Hematopoietic multipotent progenitor cell treated with erythropoietin and hydrocortisone succinate and interleukin-3 and kit ligand, for 4 days (in vitro differentiated cells): Measurements from ENCODE around the gene DLEC1.
A peak's percentile ranks its signal among the peaks of the same experiment; 100 is the strongest.
"Not testable (repeated sequence)": the region's sequence is repeated elsewhere in the genome, so short reads cannot be mapped to it uniquely, and the experiment has no call there.

Experiments used
- DNase-seq: peaks from one replicate; pipeline ENCODE4 v3.0.0-alpha.2; 2015

The DLEC1 gene

DNA sequence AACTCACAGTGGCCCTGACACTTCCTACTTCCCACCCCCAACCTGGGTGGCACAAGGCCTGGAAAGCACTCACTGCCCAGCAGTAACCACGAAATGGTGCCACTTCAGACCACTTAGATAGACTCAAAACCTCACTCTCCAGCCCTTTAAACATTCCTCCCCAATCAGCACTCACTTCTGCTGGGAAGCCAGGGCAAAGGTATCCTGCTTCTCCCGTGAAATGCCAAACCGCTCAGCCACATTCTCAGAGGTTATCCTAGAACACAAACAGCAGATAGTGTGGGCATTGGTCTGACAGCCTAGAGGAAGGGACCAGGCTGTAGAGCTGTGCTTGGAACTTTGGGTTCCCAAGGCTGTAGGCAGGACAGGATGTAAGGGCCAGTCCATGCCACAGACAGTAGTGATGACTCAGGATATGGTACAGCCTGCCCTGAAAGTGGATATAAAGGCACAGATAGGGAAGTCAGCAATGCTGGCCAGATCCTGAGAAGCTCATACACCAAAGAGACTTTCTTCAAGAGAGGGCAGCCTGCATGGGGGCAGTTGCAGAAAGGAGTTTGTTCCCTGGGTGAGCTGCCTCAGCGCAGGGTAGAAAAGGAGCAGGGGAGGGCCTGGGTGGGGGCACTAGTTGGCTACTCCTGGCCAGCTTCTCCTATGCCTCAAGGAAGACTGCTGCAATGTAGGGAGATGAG is 88.7 kb downstream of the DLEC1 start:
- DNase-seq: no peak

DNA sequence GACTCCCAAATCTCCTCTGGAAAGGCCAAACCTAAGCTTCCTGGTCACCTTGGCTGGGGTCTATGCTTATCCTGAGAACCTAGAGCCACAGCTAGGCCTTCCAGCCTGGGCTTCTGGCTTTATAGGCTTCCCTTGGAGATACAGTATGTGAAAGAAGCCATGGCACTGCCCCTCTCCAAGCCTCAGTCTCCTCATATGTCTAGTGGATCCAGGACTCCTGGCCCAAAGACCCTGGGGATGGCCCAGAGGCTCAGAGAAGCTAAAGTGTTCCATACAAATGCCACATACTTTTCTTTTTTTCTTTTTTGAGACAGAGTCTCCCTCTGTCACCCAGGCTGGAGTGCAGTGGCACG is 89.3 kb downstream of the DLEC1 start:
- DNase-seq: no peak

DNA sequence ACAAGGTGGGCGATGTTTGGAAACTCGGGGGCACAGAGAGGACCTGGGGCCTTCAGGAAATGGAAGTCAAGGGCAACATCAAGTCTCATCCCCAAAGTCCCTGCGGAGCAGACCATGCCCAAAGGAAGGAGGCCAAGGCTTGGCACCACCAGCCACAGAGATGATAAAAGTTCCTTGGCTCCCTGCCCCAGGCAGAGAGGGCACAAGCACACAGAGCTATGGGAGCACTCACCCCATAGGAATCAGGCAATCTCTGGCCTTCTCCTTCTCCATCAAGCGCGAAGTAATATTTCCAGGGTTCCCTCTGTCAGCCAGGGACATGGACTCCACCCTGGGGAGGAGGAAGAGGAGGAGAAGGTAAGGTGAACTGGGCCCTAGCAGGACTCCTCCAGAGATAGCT is 90.0 kb downstream of the DLEC1 start:
- DNase-seq: no peak

DNA sequence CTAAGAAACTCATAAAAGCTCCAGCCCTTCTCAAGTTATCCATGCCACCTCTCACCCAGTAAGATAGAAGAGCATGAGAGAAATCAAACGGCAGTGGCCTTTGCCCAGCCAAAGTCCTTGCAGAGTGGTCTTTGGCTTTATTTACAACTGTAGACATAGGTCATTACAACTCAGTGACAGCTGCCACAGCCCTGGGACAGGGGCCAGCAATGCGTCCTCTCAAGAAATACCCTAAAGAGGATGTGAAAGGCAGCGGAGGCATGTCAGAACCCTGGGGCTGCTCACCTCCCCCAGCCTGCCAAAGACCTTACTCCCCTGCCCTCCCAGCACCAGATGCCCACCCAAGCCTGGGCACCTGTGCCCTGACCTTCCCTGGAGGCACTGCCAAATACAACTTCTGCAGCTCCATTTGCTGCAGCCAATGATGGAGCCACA is 91.6 kb downstream of the DLEC1 start:
- no peak for DNase-seq

DNA sequence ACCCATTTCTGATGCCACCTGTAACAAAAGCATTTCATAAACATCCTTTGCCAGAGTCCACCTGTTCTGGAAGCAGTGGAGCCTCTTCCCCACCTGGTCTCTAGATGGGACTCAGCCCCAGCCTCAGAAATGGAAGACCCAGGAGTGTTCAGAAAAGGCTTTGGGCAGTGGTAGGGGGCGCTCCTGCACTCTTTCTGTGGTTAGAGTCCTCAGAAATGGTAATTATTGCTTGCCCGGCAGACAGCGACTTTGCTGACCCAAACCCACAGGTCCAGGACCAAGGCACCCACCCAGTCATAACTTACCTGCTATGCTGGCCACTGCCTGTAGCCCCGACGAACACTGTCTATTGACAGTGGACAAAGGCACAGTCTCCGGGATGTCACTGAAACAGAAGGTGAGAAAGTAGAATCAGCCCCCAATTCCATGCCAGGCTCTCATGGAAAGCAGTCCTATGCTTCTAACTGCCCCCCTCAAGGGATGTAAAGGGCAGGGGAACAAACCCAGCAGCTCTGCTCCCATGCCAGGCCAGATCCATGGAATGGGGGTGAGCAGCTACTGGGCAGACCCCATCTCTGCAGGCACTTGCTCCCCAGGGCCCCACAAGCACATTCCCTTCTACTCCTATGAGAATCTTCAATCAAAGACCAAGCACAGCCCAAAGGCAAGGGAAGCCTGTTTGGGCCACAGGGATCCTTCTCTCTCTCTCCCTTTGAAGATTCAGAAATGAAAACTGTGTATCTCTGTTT is 92.8 kb downstream of the DLEC1 start:
- peak; percentile 65 for DNase-seq

DNA sequence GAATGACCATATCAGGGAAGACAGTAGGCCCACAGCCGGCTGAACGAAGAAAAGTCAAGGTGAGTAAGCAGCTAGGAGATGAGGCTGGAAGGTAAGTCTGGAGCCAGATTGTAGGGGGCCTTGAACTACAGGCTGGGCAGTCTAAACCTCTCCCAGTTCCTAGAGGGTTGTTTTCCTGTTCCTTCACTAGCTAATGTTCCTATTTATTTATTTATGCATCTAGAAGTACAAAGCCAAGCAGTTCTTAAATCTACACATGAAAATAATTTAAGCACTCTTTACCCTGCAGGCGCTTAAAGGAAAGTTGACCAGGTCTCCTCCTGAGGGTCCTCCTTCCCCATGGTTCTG is 94.2 kb downstream of the DLEC1 start:
- no peak for DNase-seq

DNA sequence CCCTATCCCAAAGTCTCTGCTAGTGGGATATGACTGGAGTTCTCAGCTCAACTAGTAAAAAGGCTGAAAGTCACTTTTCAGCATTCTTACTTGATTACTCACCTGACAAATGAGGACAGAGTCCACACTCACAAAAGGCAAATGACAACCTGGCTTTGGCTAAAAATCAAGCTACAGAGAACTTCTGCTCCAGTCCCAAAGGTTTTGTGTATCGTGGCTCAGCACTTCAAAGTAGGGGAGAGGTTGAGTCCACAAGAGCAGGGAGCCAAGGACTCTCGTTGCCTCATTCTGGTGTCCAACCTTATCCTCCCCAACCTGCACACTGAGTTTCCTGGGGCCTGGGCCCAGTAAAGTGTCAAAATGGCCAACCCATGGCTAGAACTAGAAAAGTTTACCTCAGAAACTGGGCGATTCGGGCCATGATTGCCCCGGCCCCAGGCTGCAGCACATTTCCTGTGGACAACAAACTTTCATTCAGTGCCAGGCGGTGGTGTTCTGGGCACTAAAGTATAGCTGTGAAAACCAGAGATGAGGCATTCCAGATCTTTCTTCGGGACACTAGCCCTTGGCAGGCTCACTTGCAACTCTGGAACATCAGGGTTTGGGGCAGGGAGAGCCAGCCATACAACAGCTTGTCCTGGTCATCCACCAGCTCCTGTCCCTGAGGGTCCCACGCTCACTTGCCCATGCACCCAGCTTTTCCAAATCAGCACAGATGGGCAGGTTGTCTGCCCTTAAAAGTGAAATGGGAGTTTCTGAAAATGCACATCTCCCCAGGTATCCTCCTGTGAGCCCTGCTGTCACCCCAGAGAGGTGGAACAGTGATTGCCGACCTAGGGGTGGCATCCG is 94.8 kb downstream of the DLEC1 start:
- no peak for DNase-seq

DNA sequence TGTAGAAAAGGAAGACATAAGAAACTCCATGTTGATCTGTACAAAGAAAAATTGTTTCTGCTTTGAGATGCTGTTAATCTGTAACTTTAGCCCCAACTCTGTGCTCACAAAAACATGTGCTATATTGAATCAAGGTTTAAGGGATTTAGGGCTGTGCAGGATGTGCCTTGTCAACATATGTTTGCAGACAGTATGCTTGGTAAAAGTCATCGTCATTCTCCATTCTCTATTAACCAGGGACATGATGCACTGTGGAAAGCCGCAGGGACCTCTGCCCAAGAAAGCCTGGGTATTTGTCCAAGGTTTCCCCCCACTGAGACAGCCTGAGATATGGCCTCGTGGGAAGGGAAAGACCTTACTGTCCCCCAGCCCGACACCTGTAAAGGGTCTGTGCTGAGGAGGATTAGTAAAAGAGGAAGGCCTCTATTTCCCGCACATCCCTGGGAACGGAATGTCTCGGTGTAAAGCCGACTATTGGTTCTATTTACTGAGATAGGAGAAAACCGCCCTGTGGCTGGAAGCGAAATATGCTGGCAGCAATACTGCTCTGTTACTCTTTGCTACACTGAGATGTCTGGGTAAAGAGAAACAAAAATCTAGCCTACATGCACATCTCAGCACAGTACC is 95.6 kb downstream of the DLEC1 start:
- not testable (repeated sequence) for DNase-seq

DNA sequence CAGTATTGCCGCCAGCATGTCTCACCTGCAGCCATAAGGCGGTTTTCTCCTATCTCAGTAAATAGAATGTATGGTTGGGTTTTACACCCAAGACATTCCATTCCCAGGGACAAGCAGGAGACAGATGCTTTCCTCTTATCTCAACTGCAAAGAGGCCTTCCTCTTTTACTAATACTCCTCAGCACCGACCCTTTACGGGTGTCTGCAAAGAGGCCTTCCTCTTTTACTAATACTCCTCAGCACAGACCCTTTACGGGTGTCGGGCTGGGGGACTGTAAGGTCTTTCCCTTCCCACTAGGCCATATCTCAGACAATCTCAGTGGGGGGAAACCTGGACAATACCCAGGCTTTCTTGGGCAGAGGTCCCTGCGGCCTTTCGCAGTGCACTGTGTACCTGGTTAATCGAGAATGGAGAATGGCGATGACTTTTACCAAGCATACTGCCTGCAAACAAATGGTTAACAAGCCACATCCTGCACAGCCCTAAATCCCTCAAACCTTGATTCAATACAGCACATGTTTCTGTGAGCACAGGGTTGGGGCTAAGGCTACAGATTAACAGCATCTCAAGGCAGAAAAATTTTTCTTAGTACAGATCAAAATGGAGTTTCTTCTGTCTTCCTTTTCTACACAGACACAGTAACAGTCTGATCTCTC is 96.7 kb downstream of the DLEC1 start:
- peak; percentile 71 for DNase-seq

DNA sequence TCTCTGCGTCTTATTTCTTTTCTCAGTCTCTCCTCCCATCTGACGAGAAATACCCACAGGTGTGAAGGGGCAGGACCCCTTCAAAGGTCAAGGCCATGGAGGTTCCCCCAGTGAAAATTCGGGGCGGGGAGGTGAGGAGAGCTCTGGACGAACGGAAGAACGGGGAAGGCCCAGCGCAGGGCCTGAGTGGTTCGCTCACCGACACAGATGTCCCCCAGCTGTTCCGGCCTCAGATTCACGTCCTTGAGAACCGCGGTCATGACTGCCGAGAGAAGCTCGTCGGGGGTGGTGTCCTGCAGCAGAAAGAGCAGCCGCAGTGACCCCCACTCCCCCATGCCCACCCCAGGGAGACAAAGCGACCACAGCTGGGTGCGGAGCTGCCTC is 97.4 kb downstream of the DLEC1 start:
- peak; percentile 51 for DNase-seq

DNA sequence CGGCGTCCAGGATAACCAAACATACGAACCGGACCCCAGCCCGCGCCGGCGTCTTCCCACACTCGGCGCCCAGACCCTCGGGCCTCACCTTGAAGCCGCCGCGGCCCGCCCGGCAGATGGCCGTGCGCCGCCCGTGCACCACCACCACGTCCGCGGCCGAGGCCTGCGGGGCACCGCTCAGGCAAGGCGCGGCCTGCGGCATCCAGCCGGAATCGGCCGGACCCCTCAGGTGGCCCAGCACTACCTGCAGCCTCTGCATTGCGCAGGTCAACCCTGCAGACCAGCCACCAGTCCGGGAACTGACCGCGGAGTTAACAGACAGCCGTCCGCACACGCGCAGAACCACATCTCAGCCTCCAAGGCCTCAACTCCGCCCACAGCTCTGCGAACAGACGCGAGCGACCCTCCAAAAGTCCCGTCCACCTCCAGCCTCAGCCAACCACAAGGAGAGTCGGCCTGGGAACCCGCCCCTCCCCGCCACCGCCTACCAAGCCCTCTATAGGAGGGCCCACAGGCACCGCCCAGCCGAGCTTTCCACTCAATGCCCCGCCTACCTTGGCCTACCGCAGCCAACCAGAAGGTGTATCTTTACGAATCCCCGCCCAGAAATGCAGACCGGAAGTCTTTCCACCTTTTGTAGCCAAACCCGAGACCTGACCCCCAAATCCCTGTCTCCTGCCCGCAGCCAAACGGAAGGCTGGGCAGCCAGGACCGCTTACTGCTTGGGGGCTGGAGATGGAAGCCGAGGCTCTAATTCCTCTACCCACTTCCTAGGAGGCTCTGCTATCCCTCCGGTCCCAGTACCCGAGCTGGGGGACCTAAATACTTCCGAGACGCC is 98.0 kb downstream of the DLEC1 start, which contains the start of gene ACAA1:
Gene ACAA1 (minus strand): TSS at position 351 of the 838 bp plus-strand sequence. CDS start 92 bp downstream, at position 259.
- peak; percentile 100 for DNase-seq

DNA sequence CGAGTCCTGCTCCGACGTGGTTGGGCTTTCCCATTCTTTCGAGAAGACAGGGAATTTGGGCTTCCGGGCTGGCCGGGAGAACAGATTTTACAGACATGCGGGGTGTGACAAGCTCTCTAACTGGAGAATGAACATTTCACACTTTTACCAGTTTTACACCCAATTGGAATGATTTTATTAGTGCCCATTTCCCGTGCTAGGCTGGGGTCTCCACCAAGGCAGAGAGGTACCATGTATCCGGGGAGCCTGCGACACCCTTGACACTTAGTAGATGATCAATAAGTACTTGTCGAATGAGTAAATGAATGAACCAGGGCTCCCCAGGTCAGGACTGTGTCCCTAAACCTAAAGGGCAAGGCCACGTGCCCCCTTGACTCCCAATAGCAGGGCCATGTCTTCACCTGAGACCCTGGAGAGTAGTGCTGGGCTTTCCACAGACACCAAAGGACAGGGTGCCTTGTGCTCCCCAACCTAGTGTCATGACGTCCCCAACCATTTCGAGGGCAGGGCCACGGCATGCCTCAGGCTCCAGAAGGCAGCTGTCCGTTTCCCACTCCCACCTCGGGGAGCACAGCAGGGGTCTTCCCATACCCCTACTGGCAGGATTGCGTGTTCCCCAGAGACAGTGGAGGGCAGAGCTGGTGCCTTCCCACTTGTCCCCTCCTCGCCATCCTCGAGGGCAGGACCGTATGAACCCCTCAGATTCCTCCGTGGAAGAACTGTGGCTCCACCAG is 98.8 kb downstream of the DLEC1 start:
- DNase-seq: peak; percentile 37

DNA sequence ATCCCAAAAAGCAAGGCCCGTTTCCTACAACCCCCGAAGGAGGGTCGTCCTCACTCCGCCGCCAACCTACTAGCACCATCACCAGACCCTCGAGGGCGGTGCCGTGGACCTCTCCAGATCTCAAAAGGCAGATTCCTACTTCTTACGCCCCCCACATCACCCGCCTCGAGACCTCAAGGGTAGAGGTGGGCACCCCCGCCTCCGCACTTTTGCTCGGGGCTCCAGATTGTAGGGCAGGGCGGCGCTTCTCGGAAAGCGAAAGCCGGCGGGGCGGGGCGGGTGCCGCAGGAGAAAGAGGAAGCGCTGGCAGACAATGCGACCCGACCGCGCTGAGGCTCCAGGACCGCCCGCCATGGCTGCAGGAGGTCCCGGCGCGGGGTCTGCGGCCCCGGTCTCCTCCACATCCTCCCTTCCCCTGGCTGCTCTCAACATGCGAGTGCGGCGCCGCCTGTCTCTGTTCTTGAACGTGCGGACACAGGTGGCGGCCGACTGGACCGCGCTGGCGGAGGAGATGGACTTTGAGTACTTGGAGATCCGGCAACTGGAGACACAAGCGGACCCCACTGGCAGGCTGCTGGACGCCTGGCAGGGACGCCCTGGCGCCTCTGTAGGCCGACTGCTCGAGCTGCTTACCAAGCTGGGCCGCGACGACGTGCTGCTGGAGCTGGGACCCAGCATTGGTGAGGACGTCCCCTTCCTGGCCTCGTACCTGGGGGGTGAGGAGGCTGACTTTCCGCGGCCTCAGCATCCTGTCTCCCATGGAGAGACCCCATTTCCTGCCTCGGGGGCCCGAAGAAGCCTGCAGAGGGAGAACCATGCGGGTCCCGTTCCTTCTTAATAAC is 99.6 kb downstream of the DLEC1 start, which contains the start of gene MYD88:
Gene MYD88 (plus strand): TSS at position 313 of the 842 bp plus-strand sequence. CDS start 40 bp downstream, at position 353.
- peak; percentile 95 for DNase-seq

DNA sequence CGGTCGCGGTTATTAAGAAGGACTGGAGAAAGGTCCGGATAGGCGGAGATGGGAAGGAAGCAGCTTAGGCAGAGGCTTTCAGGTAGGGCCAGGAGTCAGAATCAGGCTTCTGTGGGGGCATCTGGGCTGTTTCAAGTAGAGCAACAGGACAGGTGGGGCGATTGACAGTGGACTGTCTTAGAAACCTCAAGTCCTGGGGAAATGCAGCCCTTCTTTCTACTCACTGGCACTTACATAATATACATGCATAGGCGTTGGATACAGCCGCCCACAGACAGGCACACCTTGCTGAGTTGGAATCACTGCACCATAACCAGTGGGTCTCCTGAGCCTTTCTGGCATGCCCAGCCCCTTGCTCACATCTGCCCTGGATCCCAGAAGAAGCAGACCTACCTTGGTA is 100.2 kb downstream of the DLEC1 start:
- DNase-seq: no peak

DNA sequence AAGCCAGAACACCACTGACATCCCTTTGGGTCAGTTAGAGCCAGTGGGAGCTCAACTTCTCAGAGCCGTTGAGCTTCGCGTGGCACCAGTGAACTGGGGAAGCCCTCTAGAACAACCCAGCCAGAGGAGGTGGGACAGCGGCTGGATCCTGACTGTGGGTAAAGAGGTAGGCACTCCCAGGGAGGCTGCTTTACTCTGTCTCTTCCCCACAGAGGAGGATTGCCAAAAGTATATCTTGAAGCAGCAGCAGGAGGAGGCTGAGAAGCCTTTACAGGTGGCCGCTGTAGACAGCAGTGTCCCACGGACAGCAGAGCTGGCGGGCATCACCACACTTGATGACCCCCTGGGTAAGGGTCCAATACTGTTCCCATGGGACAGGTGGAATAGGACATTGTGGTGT is 100.6 kb downstream of the DLEC1 start:
- no peak for DNase-seq

DNA sequence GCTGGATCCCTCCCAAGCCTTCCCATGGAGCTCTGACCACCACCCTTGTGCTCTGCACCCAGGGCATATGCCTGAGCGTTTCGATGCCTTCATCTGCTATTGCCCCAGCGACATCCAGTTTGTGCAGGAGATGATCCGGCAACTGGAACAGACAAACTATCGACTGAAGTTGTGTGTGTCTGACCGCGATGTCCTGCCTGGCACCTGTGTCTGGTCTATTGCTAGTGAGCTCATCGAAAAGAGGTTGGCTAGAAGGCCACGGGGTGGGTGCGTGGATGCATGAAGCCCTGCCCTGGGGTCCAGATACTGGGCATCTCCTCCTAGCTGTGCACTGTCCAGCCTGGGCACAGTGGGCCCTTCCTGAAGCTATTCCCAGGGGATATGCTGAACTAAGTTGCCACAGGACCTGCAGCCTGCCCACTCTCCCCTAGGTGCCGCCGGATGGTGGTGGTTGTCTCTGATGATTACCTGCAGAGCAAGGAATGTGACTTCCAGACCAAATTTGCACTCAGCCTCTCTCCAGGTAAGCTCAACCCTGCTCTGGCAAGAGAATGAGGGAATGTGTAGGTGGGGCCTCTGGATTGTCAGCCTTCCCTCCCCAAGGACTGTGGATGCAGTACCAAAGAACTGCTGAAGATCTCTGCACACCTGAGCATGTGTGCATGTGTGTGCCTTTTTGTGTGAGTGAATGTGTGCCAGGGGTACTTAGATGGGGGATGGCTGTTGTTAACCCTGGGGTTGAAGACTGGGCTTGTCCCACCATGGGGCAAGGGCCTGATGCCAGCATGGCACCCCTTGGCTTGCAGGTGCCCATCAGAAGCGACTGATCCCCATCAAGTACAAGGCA is 101.5 kb downstream of the DLEC1 start:
- DNase-seq: no peak

DNA sequence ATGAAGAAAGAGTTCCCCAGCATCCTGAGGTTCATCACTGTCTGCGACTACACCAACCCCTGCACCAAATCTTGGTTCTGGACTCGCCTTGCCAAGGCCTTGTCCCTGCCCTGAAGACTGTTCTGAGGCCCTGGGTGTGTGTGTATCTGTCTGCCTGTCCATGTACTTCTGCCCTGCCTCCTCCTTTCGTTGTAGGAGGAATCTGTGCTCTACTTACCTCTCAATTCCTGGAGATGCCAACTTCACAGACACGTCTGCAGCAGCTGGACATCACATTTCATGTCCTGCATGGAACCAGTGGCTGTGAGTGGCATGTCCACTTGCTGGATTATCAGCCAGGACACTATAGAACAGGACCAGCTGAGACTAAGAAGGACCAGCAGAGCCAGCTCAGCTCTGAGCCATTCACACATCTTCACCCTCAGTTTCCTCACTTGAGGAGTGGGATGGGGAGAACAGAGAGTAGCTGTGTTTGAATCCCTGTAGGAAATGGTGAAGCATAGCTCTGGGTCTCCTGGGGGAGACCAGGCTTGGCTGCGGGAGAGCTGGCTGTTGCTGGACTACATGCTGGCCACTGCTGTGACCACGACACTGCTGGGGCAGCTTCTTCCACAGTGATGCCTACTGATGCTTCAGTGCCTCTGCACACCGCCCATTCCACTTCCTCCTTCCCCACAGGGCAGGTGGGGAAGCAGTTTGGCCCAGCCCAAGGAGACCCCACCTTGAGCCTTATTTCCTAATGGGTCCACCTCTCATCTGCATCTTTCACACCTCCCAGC is 102.4 kb downstream of the DLEC1 start:
- no peak for DNase-seq

DNA sequence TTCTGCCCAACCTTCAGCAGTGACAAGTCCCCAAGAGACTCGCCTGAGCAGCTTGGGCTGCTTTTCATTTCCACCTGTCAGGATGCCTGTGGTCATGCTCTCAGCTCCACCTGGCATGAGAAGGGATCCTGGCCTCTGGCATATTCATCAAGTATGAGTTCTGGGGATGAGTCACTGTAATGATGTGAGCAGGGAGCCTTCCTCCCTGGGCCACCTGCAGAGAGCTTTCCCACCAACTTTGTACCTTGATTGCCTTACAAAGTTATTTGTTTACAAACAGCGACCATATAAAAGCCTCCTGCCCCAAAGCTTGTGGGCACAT is 102.9 kb downstream of the DLEC1 start:
- no peak for DNase-seq
